MM.1S (cell line): Measurements from ENCODE around the gene LHPP.

Source experiments
- DNase-seq: peaks from one replicate; pipeline ENCODE4 v3.0.0-alpha.2; 2015
- H2AFZ ChIP-seq: fragments of 300-600 bp; sonication (generic); 2 replicates; pipeline ENCODE4 v1.6.0; 2016; ENCODE audit warnings: antibody characterized with exemption, low read length
- H3F3A ChIP-seq: fragments of 300-600 bp; sonication (generic); 2 replicates; pipeline ENCODE4 v1.6.1; 2016; ENCODE audit warnings: mild to moderate bottlenecking, antibody characterized with exemption, low read length, moderate library complexity, mixed read lengths; ENCODE audit not compliant: insufficient read depth
- H3K27ac ChIP-seq: fragments of 300-600 bp; sonication (generic); 2 replicates; pipeline ENCODE4 v1.5.1; 2016; ENCODE audit warnings: mild to moderate bottlenecking, low read length
- H3K27me3 ChIP-seq: fragments of 300-600 bp; sonication (generic); replicated peaks from 2 replicates; pipeline ENCODE4 v1.6.0; 2016; ENCODE audit warnings: low read length; ENCODE audit not compliant: insufficient read depth
- H3K36me3 ChIP-seq: fragments of 300-600 bp; sonication (generic); replicated peaks from 2 replicates; pipeline ENCODE4 v1.6.1; 2016; ENCODE audit warnings: mild to moderate bottlenecking, low read length, mixed read lengths; ENCODE audit not compliant: insufficient read depth
- H3K4me1 ChIP-seq: fragments of 300-600 bp; sonication (generic); 2 replicates; pipeline ENCODE4 v1.6.1; 2016; ENCODE audit warnings: low read length, mixed read lengths
- H3K4me2 ChIP-seq: fragments of 300-600 bp; sonication (generic); 2 replicates; pipeline ENCODE4 v1.6.0; 2016; ENCODE audit warnings: low read depth, low read length
- H3K4me3 ChIP-seq: fragments of 300-600 bp; sonication (generic); 2 replicates; pipeline ENCODE4 v1.5.1; 2016; ENCODE audit warnings: low read length, mixed read lengths
- H3K79me2 ChIP-seq: fragments of 300-600 bp; sonication (generic); 2 replicates; pipeline ENCODE4 v1.6.1; 2016; ENCODE audit warnings: mixed run types, low read length, mixed read lengths
- H3K9ac ChIP-seq: fragments of 300-600 bp; sonication (generic); 2 replicates; pipeline ENCODE4 v1.6.1; 2016; ENCODE audit warnings: low read length, mixed read lengths
- H3K9me2 ChIP-seq: fragments of 300-600 bp; sonication (generic); replicated peaks from 2 replicates; pipeline ENCODE4 v1.6.1; 2016; ENCODE audit warnings: mild to moderate bottlenecking, low read length, mixed read lengths; ENCODE audit not compliant: insufficient read depth
- H3K9me3 ChIP-seq: fragments of 300-600 bp; sonication (generic); replicated peaks from 2 replicates; pipeline ENCODE4 v1.6.1; 2016; ENCODE audit warnings: mild to moderate bottlenecking, low read length, mixed read lengths; ENCODE audit not compliant: insufficient read depth
- H4K20me1 ChIP-seq: fragments of 300-600 bp; sonication (generic); 2 replicates; pipeline ENCODE4 v1.6.1; 2016; ENCODE audit warnings: mild to moderate bottlenecking, low read length, moderate library complexity, mixed read lengths; ENCODE audit not compliant: insufficient read depth
- CTCF ChIP-seq: fragments of 300-600 bp; sonication (generic); IDR thresholded peaks from 2 replicates; pipeline ENCODE4 v1.5.1; 2016; ENCODE audit warnings: antibody characterized with exemption, low read length, mixed read lengths
- EZH2 ChIP-seq: fragments of 300-600 bp; sonication (generic); optimal IDR thresholded peaks from 2 replicates; pipeline ENCODE3; 2017; ENCODE audit warnings: low read depth, mild to moderate bottlenecking, antibody characterized with exemption, low read length, mixed read lengths
- EZH2phosphoT487 ChIP-seq: fragments of 300-600 bp; sonication (generic); IDR thresholded peaks from 2 replicates; pipeline ENCODE4 v1.6.1; 2018; ENCODE audit warnings: antibody characterized with exemption, low read length

The LHPP gene

GRCh38 chr10:124622158-124622557 is 160.5 kb downstream of the LHPP start:
- no peak for TF ChIP-seq EZH2phosphoT487
- no peak for TF ChIP-seq CTCF
- TF ChIP-seq EZH2: no peak
- no peaks in the 10 kb centered on the region for H4K20me1 ChIP-seq
- no peaks in the 10 kb centered on the region for H3K36me3 ChIP-seq
- H3K4me1 ChIP-seq: peaks cover 14% of the 10 kb centered on the region
- no peaks in the 10 kb centered on the region for H3K9me3 ChIP-seq
- H3K4me2 ChIP-seq: no peak overlapping the region
- no peak overlapping the region for H3K27ac ChIP-seq
- H3K9me2 ChIP-seq: no peaks in the 10 kb centered on the region
- peaks cover 30% of the 10 kb centered on the region for H3K79me2 ChIP-seq
- no peaks in the 10 kb centered on the region for H3K27me3 ChIP-seq
- H3K4me3 ChIP-seq: no peak overlapping the region
- no peak overlapping the region for H3K9ac ChIP-seq
- no peak overlapping the region for H2AFZ ChIP-seq
- peaks cover 6% of the 10 kb centered on the region for H3F3A ChIP-seq
- DNase-seq: no peak

GRCh38 chr10:124622866-124623536 is 161.4 kb downstream of the LHPP start:
- Histone ChIP-seq H3K4me3 (no peak overlapping the region), H3K9me3 (no peaks in the 10 kb centered on the region), H3K36me3 (no peaks in the 10 kb centered on the region), H3K9me2 (no peaks in the 10 kb centered on the region), H3K9ac (no peak overlapping the region), H3K4me2 (no peak overlapping the region), H3K27me3 (no peaks in the 10 kb centered on the region), H3K79me2 (peaks cover 30% of the 10 kb centered on the region), H3K27ac (no peak overlapping the region), H3F3A (peaks cover 11% of the 10 kb centered on the region), H3K4me1 (peaks cover 23% of the 10 kb centered on the region), H4K20me1 (no peaks in the 10 kb centered on the region), H2AFZ (no peak overlapping the region)
- no peak for TF ChIP-seq EZH2phosphoT487
- TF ChIP-seq CTCF: no peak
- TF ChIP-seq EZH2: no peak
- DNase-seq: no peak

GRCh38 chr10:124624006-124624405 is 162.4 kb downstream of the LHPP start:
- no peak overlapping the region for H2AFZ ChIP-seq
- H3K79me2 ChIP-seq: peaks cover 33% of the 10 kb centered on the region
- no peaks in the 10 kb centered on the region for H4K20me1 ChIP-seq
- no peak for TF ChIP-seq EZH2phosphoT487
- TF ChIP-seq CTCF: no peak
- TF ChIP-seq EZH2: no peak
- DNase-seq: no peak
- peaks cover 25% of the 10 kb centered on the region for H3K4me1 ChIP-seq
- peaks cover 11% of the 10 kb centered on the region for H3F3A ChIP-seq
- no peak overlapping the region for H3K27ac ChIP-seq
- no peak overlapping the region for H3K4me2 ChIP-seq
- no peak overlapping the region for H3K9ac ChIP-seq
- no peak overlapping the region for H3K4me3 ChIP-seq
- H3K9me2 ChIP-seq: no peaks in the 10 kb centered on the region
- H3K36me3 ChIP-seq: no peaks in the 10 kb centered on the region
- H3K9me3 ChIP-seq: no peaks in the 10 kb centered on the region
- no peaks in the 10 kb centered on the region for H3K27me3 ChIP-seq
